Measurements from ENCODE around the gene CAPN2. TPM values are rescaled to one million over a fixed set of nuclear protein-coding genes. Genes with fewer than 3 reads are reported as not detected.
"Not testable (repeated sequence)": the region's sequence is repeated elsewhere in the genome, so short reads cannot be mapped to it uniquely, and the experiment has no call there.

The CAPN2 gene
- total and polyA plus RNA-seq, 2 donors from 2014 or later, result 175 to 276 TPM

DNA sequence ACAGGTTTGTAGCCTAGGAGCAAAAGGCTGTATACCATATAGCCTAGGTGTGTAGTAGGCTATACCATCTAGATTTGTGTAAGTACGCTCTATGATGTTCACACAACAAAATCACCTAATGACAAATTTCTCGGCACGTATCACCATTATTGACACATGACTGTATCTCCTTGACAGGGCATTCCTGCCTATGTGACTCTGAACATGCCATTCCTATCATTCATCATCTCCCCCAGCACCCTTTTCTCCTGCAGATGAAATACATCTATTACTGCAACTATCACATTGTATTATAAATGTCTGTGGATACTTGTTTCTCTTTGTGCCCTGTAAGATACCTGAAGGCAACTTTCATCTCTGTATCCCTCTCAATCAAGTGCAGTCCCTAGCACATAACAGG is 103.5 kb downstream of the CAPN2 start:
- Histone ChIP-seq H3K4me1 (ENCODE audit: control insufficient read depth in 2 of 3, insufficient read depth in 2 of 3, low read depth in 1 of 3, low read length in 3 of 3) (no peaks in the 10 kb centered on the region), H3K9ac (ENCODE audit: low read length in 3 of 3) (no peak overlapping the region), H3K9me3 (ENCODE audit: control insufficient read depth in 2 of 3, insufficient read depth in 1 of 3, low read length in 3 of 3) (no peaks in the 10 kb centered on the region), H3K4me3 (ENCODE audit: low read length in 3 of 3) (no peak overlapping the region), H3K36me3 (ENCODE audit: control insufficient read depth in 2 of 3, insufficient read depth in 3 of 3, low read length in 3 of 3) (peaks cover 2 to 9% (median 5%) of the 10 kb centered on the region in 3 donors), H3K27ac (ENCODE audit: low read depth in 2 of 2, low read length in 2 of 2) (no peak overlapping the region), H3K27me3 (ENCODE audit: control insufficient read depth, insufficient read depth, low read length) (no peaks in the 10 kb centered on the region)
- intact Hi-C loops (cut with DNase I), result no loop called here
- FAIRE-seq (no peak), DNase-seq (no peak)
- TF ChIP-seq, protein P1, sequence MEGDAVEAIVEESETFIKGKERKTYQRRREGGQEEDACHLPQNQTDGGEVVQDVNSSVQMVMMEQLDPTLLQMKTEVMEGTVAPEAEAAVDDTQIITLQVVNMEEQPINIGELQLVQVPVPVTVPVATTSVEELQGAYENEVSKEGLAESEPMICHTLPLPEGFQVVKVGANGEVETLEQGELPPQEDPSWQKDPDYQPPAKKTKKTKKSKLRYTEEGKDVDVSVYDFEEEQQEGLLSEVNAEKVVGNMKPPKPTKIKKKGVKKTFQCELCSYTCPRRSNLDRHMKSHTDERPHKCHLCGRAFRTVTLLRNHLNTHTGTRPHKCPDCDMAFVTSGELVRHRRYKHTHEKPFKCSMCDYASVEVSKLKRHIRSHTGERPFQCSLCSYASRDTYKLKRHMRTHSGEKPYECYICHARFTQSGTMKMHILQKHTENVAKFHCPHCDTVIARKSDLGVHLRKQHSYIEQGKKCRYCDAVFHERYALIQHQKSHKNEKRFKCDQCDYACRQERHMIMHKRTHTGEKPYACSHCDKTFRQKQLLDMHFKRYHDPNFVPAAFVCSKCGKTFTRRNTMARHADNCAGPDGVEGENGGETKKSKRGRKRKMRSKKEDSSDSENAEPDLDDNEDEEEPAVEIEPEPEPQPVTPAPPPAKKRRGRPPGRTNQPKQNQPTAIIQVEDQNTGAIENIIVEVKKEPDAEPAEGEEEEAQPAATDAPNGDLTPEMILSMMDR (IDR thresholded peaks at IDR 0.05; ENCODE audit: borderline replicate concordance, extremely low read depth, insufficient read depth), result no peak

DNA sequence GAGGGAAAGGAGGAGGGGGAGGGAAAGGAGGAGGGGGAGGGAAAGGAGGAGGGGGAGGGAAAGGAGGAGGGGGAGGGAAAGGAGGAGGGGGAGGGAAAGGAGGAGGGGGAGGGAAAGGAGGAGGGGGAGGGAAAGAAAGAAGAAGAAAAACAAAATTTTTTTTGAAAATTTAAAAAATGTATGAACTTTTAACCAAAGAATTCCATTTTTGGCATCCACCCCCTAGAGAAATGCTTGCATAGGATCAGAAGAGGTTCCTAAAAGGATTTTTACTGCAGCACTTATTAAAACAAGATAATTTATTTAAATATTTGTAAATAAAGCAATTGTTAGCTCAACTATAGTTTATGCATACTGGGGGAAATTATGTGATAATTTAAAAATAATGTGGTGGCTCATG is 104.9 kb downstream of the CAPN2 start:
- H3K4me1 ChIP-seq (ENCODE audit: control insufficient read depth in 2 of 3, insufficient read depth in 2 of 3, low read depth in 1 of 3, low read length in 3 of 3); FAIRE-seq; H3K4me3 ChIP-seq (ENCODE audit: low read length in 3 of 3); intact Hi-C loops (cut with DNase I); H3K9me3 ChIP-seq (ENCODE audit: control insufficient read depth in 2 of 3, insufficient read depth in 1 of 3, low read length in 3 of 3); H3K9ac ChIP-seq (ENCODE audit: low read length in 3 of 3); H3K27me3 ChIP-seq (ENCODE audit: control insufficient read depth, insufficient read depth, low read length); H3K27ac ChIP-seq (ENCODE audit: low read depth in 2 of 2, low read length in 2 of 2); DNase-seq: not testable (repeated sequence)
- peaks cover 2 to 13% (median 5%) of the 10 kb centered on the region in 3 donors for H3K36me3 ChIP-seq (ENCODE audit: control insufficient read depth in 2 of 3, insufficient read depth in 3 of 3, low read length in 3 of 3)

DNA sequence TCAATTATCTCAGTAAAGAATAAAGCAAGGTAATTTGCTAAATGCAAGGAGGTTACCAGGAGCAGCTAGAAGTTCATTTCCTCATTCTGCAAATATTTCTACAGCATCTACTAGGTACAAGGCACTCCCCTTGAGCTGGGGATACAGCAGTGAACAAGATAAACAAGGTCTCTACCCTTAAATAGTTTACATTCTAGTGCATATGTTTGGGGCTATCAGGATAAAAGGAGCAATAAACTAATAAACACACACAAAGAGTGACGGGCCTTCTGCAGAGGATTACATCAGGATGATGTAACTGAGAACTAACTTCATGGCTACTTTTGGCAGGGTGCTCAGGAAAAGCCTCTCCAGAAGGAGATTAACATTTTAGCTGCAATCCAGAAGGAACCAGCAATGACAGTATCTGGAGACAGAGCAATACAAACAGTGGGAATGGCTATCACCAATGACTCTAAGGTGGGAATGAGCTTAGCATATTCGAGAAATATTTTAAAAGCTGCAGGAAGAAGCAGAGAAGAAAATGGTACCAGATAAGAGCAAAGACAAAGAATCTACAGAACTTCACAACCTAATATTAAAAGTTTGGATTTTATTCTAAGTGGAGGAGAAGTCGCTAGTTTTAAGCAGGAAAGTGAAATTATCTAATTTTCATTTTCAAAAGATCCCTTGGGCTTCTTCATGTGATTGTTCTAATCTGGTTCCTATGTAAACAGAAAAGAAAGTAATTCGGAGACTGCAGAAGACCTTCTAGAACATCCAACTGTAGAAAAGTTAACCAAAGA is 107.6 kb downstream of the CAPN2 start:
- no peak for DNase-seq
- H3K4me1 ChIP-seq (ENCODE audit: control insufficient read depth in 2 of 3, insufficient read depth in 2 of 3, low read depth in 1 of 3, low read length in 3 of 3), result no peaks in the 10 kb centered on the region
- intact Hi-C loops (cut with DNase I), result no loop called here
- no peak overlapping the region for H3K9ac ChIP-seq (ENCODE audit: low read length in 3 of 3)
- TF ChIP-seq, protein P1 (IDR thresholded peaks at IDR 0.05; ENCODE audit: borderline replicate concordance, extremely low read depth, insufficient read depth), result no peak
- no peak for FAIRE-seq
- H3K4me3 ChIP-seq (ENCODE audit: low read length in 3 of 3), result no peak overlapping the region
- H3K36me3 ChIP-seq (ENCODE audit: control insufficient read depth in 2 of 3, insufficient read depth in 3 of 3, low read length in 3 of 3), result peaks cover 2 to 8% (median 2%) of the 10 kb centered on the region in 3 donors
- H3K27ac ChIP-seq (ENCODE audit: low read depth in 2 of 2, low read length in 2 of 2), result no peak overlapping the region
- H3K9me3 ChIP-seq (ENCODE audit: control insufficient read depth in 2 of 3, insufficient read depth in 1 of 3, low read length in 3 of 3), result no peaks in the 10 kb centered on the region
- no peaks in the 10 kb centered on the region for H3K27me3 ChIP-seq (ENCODE audit: control insufficient read depth, insufficient read depth, low read length)

GRCh38 chr1:223820515-223820858 is 108.1 kb downstream of the CAPN2 start:
- Histone ChIP-seq H3K36me3 (ENCODE audit: control insufficient read depth in 2 of 3, insufficient read depth in 3 of 3, low read length in 3 of 3) (peaks cover 2 to 8% (median 2%) of the 10 kb centered on the region in 3 donors), H3K9me3 (ENCODE audit: control insufficient read depth in 2 of 3, insufficient read depth in 1 of 3, low read length in 3 of 3) (no peaks in the 10 kb centered on the region), H3K27ac (ENCODE audit: low read depth in 2 of 2, low read length in 2 of 2) (no peak overlapping the region), H3K9ac (ENCODE audit: low read length in 3 of 3) (no peak overlapping the region), H3K4me1 (ENCODE audit: control insufficient read depth in 2 of 3, insufficient read depth in 2 of 3, low read depth in 1 of 3, low read length in 3 of 3) (no peaks in the 10 kb centered on the region), H3K4me3 (ENCODE audit: low read length in 3 of 3) (no peak overlapping the region), H3K27me3 (ENCODE audit: control insufficient read depth, insufficient read depth, low read length) (no peaks in the 10 kb centered on the region)
- intact Hi-C loops (cut with DNase I), result no loop called here
- TF ChIP-seq, protein P1 (IDR thresholded peaks at IDR 0.05; ENCODE audit: borderline replicate concordance, extremely low read depth, insufficient read depth), result no peak
- no peak for FAIRE-seq
- DNase-seq, result no peak

All from kidney (tissue), 14 donors.